GM11168 (cell line): ENCODE results near the gene SNX20.

Source experiments
- in situ Hi-C: fragments of 300-500 bp; cut with MboI; formaldehyde crosslinking; loops from one replicate; pipeline ENCODE4 v1.12.0; 2022; ENCODE audit warnings: low sequenced_read_pairs; ENCODE audit not compliant: unreplicated experiment

SNX20 gene, protein sequence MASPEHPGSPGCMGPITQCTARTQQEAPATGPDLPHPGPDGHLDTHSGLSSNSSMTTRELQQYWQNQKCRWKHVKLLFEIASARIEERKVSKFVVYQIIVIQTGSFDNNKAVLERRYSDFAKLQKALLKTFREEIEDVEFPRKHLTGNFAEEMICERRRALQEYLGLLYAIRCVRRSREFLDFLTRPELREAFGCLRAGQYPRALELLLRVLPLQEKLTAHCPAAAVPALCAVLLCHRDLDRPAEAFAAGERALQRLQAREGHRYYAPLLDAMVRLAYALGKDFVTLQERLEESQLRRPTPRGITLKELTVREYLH

DNA sequence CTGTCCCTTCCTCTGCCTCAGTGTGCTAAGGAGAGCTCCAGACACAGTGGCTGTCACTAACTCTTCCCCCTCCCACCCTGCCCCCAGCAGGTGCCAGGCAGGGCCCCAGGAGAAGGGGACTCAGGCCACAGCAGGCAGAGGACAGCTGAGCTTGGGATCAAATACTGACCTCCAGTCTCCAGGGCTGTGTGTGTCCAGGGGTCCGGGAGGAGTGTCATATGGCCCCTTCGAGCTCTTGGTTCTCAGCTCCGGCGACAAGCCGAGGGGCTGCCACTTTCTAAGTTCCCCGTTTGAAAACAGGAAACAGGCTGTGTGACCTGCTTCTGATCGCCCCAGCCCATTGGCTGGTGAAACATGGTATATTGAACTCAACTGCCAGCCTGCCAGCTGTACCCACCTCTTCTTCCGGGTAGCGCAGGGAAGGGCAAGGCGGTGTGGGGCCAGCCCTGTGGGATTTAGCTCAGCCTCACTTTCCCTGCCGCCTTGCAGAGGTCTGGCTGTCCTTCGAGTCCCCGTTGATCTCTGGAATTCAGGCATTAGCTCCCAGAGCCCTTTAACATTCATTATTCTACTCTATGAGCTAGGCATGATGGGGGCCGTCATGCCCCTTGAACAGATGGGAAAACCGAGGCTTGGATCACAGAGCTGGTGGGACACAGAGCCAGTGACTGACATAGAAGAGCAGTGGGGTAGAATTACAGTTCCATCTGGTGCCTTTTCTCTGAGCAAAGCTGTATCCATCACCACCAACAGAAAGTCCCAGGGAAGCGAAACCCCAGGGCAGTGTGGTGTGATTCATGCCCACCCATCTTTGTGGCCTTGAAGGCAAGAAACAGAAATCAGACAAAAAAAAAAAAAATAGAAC lies at the start of gene SNX20:
TSS of gene SNX20 (minus strand) at position 292 of the 865 bp plus-strand sequence. CDS start 3,786 bp downstream, outside the sequence.
- in situ Hi-C loops = no loop called here

DNA sequence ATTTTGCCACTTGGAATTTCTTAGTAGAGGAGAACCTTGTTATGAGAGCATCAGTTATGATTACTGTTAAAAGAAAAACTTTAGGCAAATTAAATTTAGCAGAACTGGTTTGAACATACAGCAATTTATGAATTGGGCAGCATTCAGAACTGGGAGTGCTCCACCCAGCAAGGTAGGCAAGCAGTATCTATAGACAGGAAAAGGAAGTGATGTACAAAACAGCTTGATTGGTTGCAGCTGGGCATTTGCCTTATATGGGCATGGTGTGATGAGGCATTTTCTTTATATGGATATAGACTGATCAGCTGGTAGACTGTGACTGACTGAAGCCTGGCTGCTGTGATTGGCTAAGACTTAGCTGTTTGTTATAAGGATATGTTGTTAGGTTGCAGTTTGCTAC lies 43.2 kb upstream of the SNX20 start:
- in situ Hi-C loops = no loop called here

DNA sequence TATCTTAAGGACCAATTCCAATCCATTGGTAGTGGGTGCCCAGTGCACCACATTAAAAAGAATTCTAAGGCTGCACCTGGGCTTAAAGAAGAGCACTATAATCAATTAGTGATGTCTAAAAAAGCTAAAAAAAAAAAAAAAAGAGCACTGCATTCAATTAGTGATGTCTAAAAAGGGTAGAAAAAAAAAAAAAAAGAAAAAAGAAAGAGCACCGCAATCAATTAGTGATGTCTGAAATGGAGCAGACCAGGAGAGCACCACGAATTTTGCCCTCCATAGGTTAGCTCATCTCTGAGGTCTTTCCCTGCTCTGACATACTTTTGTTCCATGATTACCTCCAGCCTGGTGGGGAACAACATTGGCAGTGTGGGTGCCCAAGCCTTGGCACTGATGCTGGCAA lies 41.8 kb upstream of the SNX20 start:
- in situ Hi-C loops = no loop called here

DNA sequence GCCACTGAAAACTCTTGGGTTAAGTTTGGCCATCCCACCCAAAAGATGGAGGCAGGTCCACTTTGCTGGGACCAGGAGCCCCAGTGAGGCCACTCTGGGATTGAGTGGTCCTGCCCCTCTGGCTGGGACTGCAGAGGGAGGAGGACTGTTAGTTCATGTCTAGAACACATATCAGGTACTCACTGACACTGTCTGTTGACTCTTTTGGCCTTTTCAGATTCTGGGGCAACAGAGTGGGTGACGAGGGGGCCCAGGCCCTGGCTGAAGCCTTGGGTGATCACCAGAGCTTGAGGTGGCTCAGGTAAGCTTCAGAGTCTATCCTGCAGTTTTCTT lies 41.3 kb upstream of the SNX20 start:
- in situ Hi-C loops = no loop called here

DNA sequence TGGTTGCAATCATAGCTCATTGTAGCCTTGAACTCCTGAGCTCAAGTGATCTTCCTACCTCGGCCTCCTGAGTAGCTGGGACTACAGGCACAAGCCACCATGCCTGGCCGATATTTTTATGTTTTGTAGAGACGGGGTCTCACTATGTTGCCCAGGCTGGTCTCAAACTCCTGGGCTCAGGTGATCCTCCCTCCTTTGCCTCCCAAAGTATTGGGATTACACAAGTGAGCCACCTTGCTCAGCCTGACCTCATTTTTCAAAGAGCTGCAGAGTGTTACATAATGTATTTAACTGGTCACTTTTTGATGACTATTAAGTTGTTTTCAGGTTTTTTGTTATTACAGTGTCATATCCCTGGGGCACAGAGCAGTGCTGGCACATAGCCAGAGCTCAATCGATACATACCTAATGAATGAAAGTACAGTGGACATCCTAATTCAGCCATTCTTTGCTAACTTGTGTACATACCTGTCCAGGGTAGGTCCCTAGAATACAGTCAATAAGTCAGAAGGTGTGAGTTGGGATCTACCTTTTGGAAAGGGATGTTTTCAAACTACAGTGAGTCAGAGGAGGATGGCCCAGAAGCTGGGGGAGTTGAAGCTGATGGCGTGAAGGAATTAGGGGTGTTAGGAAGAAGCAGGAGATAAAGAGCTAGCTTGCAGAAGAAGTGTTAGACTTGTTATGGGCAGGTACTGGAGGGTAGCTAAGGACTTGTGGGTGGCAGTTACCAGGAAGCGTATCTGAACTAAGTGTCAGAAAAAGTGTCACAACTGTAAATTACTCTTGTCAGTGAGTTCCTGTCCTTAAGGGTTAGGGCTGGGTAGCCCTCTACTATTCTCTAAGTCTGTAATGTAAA lies 40.7 kb upstream of the SNX20 start:
- in situ Hi-C loops = no loop called here

DNA sequence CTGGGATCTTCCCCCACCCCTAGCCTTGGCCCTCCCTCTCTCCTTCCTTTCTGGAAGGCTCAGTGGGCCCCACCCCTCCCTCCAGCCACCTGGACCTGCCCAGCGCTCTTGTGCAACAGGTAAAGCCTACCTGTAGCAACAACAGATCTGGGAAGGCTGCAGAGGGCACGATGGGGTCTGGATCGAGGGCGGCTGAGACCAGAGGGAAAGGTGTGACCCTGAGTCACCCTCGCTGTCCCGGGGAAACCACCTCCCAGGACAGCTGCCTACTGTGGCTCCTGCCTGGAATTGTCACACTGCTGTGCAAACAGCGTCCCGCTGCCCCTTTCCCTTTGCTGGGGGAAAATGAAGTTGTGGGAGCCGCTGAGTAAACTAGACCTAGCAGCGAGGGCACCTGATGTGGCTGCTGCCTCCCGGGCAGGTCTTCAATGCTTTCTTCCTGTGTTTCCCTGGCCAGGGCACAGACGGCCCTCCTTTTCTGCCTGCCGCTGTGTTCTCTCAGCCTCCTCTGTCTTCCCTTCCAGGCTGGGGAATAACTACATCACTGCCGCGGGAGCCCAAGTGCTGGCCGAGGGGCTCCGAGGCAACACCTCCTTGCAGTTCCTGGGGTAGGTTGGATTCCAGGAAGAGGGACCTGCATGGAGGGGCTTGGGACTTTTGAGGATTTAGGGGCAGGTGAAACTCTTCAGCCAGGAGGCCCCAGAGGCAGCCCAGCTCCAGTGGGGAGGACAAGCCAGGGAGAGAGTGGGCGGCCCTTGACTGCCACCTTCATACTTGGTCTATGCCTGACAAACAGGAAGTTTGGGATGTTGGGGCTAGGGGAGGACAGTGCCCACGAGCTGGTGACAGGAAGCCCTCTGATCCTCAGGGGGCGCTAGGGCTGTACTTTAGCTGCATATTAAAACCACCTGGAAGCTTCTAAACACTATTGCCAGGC lies 38.6 kb upstream of the SNX20 start:
- in situ Hi-C loops = no loop called here

DNA sequence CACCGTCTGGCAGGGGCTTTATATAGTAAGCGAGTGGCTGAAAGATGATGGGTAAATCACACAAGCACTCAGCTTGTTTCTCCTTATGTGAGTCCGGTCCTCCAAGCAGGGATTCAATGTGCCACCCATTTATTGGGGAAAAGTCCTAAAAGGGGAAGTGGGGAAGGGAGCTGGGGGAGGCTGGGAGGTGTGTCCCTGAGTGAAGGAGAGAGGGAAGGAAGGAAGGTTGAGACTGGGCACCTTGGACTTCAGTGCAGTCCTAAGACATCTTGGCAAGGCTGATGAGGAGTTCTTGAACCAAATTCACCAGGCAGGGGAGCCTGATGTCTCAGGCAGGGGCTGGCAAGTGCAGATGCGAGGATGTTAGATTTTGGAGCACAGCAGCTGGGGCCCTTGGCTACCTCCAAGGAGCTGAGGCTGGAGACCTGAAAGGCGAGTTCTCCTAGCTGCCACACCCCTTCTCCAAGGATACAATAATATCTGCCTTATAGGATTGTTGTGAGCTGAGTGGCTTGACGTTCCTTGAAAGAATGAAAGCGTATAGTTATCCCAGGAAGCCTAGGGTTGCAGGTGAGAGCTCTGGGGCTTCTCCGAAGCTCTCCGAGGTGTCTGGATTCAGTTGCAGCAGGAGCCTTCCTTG lies 37.8 kb upstream of the SNX20 start:
- in situ Hi-C loops = no loop called here

DNA sequence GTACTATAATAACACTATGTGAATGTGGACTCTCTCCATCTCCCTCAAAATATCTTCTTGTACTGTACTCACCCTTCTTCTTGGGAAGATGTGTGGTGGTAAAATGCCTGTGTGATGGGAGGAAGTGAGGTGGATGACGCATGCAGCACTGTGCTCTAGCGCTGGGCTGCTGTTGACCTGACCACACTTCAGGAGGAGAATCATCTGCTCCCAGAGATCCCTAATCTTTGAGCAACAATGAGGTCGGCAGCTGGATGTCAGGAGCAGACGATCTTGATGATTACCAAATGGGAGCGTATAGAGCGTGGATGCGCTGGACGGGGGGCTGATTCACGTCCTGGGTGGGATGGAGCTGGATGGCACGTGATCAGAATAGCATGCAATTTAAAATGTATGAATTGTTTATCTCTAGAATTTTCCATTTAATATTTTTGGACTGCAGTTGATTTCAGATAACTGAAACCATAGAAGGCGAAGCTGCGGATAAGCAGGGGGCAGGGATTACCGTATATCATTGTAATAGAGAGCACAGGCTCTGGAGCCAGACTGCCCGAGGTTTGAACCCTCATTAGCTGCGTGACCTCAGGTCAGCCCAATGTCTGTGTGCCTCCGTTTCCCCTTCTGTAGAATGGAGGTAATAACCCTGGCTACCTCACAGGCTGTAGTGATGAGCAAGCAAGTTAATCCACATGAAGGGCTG lies 37.1 kb upstream of the SNX20 start:
- in situ Hi-C loops = no loop called here

DNA sequence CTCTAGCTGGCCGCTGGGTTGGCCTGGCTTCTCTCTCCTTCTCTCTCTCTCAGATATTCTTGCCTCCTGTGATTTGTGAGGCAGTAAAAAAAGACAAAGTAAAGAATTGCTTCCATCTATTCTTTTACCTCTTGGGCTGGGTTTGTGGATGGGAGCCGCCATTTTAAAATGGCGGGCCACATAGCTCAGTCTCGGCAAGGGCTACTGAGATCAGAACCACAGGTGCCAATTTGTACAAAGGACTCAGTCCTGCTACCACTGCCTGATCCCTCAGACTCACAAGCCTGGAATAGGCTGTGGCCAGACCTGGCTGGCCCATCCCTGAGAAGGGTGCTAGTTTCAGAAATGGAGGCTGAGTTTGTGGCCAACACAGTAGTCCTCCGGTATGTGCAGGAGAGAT lies 36.4 kb upstream of the SNX20 start:
- in situ Hi-C loops = no loop called here

DNA sequence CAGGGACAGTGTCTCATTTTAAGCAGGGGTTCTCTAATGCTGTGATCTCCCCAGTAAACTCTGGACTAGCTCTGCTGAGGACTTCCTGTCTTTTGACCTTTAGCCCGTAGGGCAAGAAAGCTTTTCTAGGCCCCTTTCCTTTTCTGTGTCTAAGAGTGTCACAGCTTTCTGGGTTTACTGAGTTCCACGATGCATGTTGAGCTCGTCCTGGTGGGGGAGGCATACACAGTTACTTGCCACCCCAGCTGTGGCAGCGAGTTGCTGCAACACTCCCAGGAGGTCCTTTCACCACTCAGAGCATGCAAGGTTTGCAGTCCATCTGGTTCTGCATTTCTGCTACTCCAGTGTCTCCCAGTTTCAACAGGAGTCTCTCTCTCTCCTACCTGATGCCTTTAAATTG lies 36.0 kb upstream of the SNX20 start:
- in situ Hi-C loops = no loop called here

DNA sequence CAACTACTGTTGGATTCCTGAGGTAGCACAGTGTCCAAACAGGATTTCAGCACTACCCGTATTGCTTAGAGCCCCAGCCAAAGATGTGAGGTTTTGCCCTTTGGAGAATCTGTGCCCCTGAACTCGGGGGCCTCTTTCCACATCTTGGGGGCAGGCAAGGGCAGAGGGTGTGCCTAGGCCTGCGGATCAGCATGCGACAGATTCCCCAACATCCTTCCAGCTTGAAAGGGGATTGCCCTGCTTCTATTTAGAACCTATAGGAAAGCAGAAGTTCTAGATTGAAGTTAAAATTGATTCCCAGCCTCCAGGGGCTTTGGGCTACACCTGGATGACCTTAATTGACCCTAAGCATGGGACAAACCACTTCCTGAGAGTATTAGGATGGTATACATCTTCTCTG lies 31.8 kb upstream of the SNX20 start:
- in situ Hi-C loops = no loop called here

DNA sequence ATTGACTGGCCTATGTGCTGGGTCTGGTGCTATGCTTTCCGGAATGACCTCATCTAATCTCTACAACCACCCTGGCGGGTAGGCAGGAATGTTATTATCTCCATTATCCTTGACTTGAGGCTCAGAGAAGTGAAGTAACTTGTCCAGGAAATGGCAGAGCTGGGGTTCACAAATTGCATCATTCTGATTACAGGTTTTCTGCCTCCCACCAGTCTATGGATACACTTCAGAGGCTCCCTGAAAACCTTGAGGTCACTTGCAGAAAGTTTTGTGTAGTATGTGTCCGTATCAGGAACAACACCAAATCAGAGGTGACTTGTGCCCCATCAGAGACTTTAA lies 31.4 kb upstream of the SNX20 start:
- in situ Hi-C loops = no loop called here

DNA sequence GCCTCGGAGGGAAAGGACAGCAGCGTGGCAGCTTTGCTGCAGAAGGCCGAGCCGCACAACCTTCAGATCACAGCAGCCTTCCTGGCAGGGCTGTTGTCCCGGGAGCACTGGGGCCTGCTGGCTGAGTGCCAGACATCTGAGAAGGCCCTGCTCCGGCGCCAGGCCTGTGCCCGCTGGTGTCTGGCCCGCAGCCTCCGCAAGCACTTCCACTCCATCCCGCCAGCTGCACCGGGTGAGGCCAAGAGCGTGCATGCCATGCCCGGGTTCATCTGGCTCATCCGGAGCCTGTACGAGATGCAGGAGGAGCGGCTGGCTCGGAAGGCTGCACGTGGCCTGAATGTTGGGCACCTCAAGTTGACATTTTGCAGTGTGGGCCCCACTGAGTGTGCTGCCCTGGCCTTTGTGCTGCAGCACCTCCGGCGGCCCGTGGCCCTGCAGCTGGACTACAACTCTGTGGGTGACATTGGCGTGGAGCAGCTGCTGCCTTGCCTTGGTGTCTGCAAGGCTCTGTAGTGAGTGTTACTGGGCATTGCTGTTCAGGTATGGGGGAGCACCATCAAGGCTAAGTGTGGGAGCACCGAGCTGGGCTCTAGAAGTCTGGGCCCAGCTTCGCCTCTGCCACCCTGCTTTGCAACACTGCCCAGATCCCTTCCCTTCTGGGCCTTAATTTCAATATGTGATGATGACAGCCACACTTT lies 30.9 kb upstream of the SNX20 start:
- in situ Hi-C loops = no loop called here

DNA sequence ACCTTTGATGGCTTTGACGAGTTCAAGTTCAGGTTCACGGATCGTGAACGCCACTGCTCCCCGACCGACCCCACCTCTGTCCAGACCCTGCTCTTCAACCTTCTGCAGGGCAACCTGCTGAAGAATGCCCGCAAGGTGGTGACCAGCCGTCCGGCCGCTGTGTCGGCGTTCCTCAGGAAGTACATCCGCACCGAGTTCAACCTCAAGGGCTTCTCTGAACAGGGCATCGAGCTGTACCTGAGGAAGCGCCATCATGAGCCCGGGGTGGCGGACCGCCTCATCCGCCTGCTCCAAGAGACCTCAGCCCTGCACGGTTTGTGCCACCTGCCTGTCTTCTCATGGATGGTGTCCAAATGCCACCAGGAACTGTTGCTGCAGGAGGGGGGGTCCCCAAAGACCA lies 29.9 kb upstream of the SNX20 start:
- in situ Hi-C loops = no loop called here

DNA sequence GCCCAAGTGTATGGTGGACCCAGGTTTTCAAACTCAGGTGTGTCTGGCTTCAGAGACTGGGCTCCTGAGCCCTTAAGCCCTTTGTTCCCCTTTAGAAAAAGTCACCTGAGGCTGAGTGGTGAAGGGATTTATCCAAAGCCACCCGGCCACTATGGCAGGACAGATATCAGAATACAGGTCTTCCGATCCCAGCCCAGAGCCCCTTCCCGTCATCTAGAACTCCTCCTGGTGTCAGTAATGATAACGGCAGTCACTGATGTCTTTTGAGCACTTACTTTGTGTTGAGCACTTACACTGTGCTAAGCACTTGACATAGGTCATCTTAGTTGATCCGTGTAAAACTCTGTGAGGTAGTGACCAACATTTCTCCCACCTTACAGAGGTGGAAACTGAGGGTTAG lies 28.9 kb upstream of the SNX20 start:
- in situ Hi-C loops = no loop called here

DNA sequence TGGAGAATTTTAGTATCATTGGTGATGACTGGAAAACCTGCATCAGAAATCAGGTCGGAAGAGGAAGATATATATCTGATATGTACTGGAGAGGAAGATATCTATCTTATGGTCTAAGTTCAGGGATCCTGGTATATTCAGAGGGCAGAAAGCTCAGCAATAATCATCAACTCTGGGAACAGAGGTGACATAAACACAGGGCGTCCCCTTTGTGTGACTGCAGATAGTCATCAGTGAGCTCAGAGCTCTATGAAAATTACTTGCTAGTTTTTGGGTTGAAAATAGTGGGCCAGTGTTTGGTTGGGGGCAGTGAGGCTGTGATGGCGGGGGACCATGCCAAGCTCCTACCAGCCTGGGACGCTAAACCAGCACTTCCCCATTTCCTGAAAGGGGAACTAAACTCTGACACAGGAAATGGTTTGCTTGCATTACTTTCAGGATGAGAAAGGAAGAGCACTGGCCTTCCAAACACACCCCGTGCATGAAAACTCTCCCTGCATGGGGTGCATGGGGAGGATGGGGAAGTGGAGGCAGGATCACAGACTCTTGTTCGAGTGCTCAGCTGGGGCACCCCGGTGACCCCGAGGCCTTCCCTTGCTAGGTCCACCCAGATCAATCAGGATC lies 28.1 kb upstream of the SNX20 start:
- in situ Hi-C loops = no loop called here

DNA sequence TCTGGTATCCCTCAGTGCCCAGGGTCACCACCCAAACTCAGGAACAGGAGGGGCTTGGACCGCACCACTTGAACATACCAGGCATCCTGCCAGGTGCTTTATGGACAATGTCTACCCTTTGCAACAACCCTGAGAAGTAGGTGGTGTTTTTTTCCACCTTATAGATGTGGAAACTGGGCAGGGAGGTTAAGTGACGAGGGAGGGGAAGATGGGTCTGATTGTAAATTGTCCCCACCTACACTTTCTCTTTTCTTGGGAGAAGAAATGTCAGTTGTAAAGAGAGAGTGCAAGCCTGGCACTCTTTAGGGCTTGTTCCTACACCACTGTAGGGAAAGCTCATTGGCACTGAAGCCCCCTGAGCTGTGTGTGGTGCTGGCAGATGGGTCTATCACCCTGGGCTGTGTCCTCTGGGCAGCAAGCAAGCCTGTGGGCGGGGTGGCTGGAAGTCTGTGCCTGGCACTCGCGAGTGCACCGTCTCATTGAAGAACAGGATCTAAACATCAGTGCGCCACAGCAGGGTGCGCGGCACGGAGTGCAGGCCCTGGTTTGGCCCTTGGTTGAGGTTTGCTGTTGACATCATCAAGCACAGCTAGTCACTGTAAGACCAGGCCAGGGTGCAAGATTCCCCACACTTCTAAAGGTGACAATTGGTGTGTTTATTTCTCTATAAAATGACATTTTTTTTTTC lies 27.4 kb upstream of the SNX20 start:
- in situ Hi-C loops = no loop called here
